ENCODE data around the gene CCNT1.
"Not testable (repeated sequence)": the region's sequence is repeated elsewhere in the genome, so short reads cannot be mapped to it uniquely, and the experiment has no call there.

Gene CCNT1

GRCh38 chr12:48716493-48717251 lies at the start of gene CCNT1:
Gene CCNT1, minus strand, starts transcription at chr12:48716707. Its CDS starts 32 bp downstream, at chr12:48716675.
- peak; percentile 100 for DNase-seq (ENCODE audit: low spot score)

GRCh38 chr12:48765753-48766162 lies 49.3 kb upstream of the CCNT1 start:
- no peak for DNase-seq (ENCODE audit: low spot score)

GRCh38 chr12:48764521-48764920 lies 48.0 kb upstream of the CCNT1 start:
- DNase-seq (ENCODE audit: low spot score): peak; percentile 57

- no peak for DNase-seq (ENCODE audit: low spot score)
Observed at GRCh38 chr12:48758737-48759136, 42.2 kb upstream of the CCNT1 start.

- DNase-seq (ENCODE audit: low spot score): no peak
Observed at GRCh38 chr12:48758186-48758585, 41.7 kb upstream of the CCNT1 start.

- no peak for DNase-seq (ENCODE audit: low spot score)
Observed at GRCh38 chr12:48750769-48751356, 34.4 kb upstream of the CCNT1 start.

- DNase-seq (ENCODE audit: low spot score): no peak
Observed at GRCh38 chr12:48750215-48750614, 33.7 kb upstream of the CCNT1 start.

GRCh38 chr12:48744251-48745008 lies 27.9 kb upstream of the CCNT1 start:
- DNase-seq (ENCODE audit: low spot score): no peak

- DNase-seq (ENCODE audit: low spot score): no peak
Observed at GRCh38 chr12:48739618-48740269, 23.2 kb upstream of the CCNT1 start.

GRCh38 chr12:48736456-48736855 lies 19.9 kb upstream of the CCNT1 start:
- DNase-seq (ENCODE audit: low spot score): no peak

GRCh38 chr12:48728807-48729206 lies 12.3 kb upstream of the CCNT1 start:
- no peak for DNase-seq (ENCODE audit: low spot score)

- not testable (repeated sequence) for DNase-seq (ENCODE audit: low spot score)
Observed at GRCh38 chr12:48720737-48721136, 4.2 kb upstream of the CCNT1 start.

GRCh38 chr12:48720171-48720570 lies 3.7 kb upstream of the CCNT1 start:
- not testable (repeated sequence) for DNase-seq (ENCODE audit: low spot score)

- DNase-seq (ENCODE audit: low spot score): not testable (repeated sequence)
Observed at GRCh38 chr12:48719002-48719401, 2.5 kb upstream of the CCNT1 start.

GRCh38 chr12:48717252-48717695 lies 767 bp upstream of the CCNT1 start:
- peak; percentile 33 for DNase-seq (ENCODE audit: low spot score)

- no peak for DNase-seq (ENCODE audit: low spot score)
Observed at GRCh38 chr12:48716168-48716492, 377 bp downstream of the CCNT1 start.

GRCh38 chr12:48712209-48712608 lies 4.3 kb downstream of the CCNT1 start:
- no peak for DNase-seq (ENCODE audit: low spot score)

GRCh38 chr12:48698822-48699221 lies 17.7 kb downstream of the CCNT1 start:
- DNase-seq (ENCODE audit: low spot score): not testable (repeated sequence)

- DNase-seq (ENCODE audit: low spot score): no peak
Observed at GRCh38 chr12:48696626-48697025, 19.9 kb downstream of the CCNT1 start.

- no peak for DNase-seq (ENCODE audit: low spot score)
Observed at GRCh38 chr12:48695859-48696258, 20.6 kb downstream of the CCNT1 start.

GRCh38 chr12:48694038-48694437 lies 22.5 kb downstream of the CCNT1 start:
- DNase-seq (ENCODE audit: low spot score): no peak

- DNase-seq (ENCODE audit: low spot score): no peak
Observed at GRCh38 chr12:48693572-48693971, 22.9 kb downstream of the CCNT1 start.
